Breast epithelium (tissue), 4 donors: ENCODE results near the gene TMCO6. TPM values are rescaled to one million over a fixed set of nuclear protein-coding genes. Genes with fewer than 3 reads are reported as not detected.
"Not testable (repeated sequence)": the region's sequence is repeated elsewhere in the genome, so short reads cannot be mapped to it uniquely, and the experiment has no call there.

ENCODE experiments used
- DNase-seq, 2 donors: peaks; one replicate each; pipeline ENCODE4 v3.0.0-alpha.2; 2019; ENCODE audit warnings: low spot score in 2 of 2
- H3K27ac ChIP-seq, 2 donors: fragments of 200-600 bp; sonication (generic) in 1 of 2; one replicate each; pipeline ENCODE4 v1.5.1; 2016 to 2019; ENCODE audit warnings: mild to moderate bottlenecking in 1 of 2
- H3K27me3 ChIP-seq, 2 donors: fragments of 200-600 bp; sonication (generic) in 1 of 2; one replicate each; pipeline versions ENCODE4 v1.5.1 to v1.6.0; 2017 to 2019; ENCODE audit warnings: control low read depth in 1 of 2, mild to moderate bottlenecking in 1 of 2
- H3K36me3 ChIP-seq: fragments of 200-600 bp; one replicate; pipeline ENCODE4 v1.5.1; 2019
- H3K4me1 ChIP-seq, 2 donors: fragments of 200-600 bp; sonication (generic); one replicate each; pipeline ENCODE4 v1.5.1; 2016 to 2019; ENCODE audit warnings: control low read depth in 1 of 2
- H3K4me3 ChIP-seq, 3 donors: fragments of 200-600 bp; sonication (generic); 1 replicate in 2 of 3; 2 replicates in 1 of 3; pipeline ENCODE4 v1.5.1; 2016 to 2019; ENCODE audit warnings: mild to moderate bottlenecking in 3 of 3, moderate library complexity in 2 of 3
- H3K9me3 ChIP-seq, 2 donors: fragments of 200-600 bp; sonication (generic) in 1 of 2; one replicate each; pipeline ENCODE4 v1.5.1; 2016 to 2019; ENCODE audit warnings: control low read depth in 1 of 2
- CTCF ChIP-seq, 3 donors: fragments of 450-650 bp; IDR thresholded peaks; one replicate each; pipeline ENCODE4 v1.5.1; 2016 to 2017; ENCODE audit warnings: antibody characterized with exemption in 3 of 3, mild to moderate bottlenecking in 3 of 3, moderate library complexity in 3 of 3
- POLR2A ChIP-seq: fragments of 450-650 bp; IDR thresholded peaks from one replicate; pipeline ENCODE4 v1.6.1; 2016; ENCODE audit warnings: antibody characterized with exemption, mild to moderate bottlenecking, moderate library complexity
- POLR2AphosphoS5 ChIP-seq, 3 donors: sonication (generic); formaldehyde crosslinking; IDR thresholded peaks; one replicate each; pipeline ENCODE4 v1.6.1; 2017; ENCODE audit warnings: antibody characterized with exemption in 3 of 3
- intact Hi-C: fragments of 100-400 bp; cut with DNase I; formaldehyde crosslinking; loops from one replicate; pipeline ENCODE4 v1.15.1; 2023; ENCODE audit warnings: low total_unique reads
- total RNA-seq, 3 donors: library from RNA; depleted of rRNA; stranded (reverse); fragments of >200 nt; gene quantifications; one replicate each; pipeline ENCODE4 v1.1.0, GENCODE V29; 2016

Gene TMCO6
- 10 to 100 TPM; 23.0 to 45.4 (median 34.1) TPM for total RNA-seq

GRCh38 chr5:140639148-140639981 lies at the start of gene TMCO6:
Gene TMCO6 (plus strand): TSS chr5:140639451. CDS start chr5:140639528, 77 bp downstream.
- TF ChIP-seq POLR2AphosphoS5 (IDR thresholded peaks at IDR 0.05) (peak; percentile 70 to 84 (median 78)), CTCF (IDR thresholded peaks at IDR 0.05) (peak in 2 of 3 donors; percentile 57 to 58), POLR2A (peak; percentile 50)
- intact Hi-C loops: loop anchor here (5.0 kb wide), 1 partner anchor 82 kb away; the partner anchor contains the start of gene SRA1
- Histone ChIP-seq H3K27me3 (no peaks in the 10 kb centered on the region), H3K4me1 (peaks cover 0 to 16% of the 10 kb centered on the region in 2 donors), H3K27ac (peak within 1 kb of the TSS; percentile 89 to 95), H3K36me3 (no peaks in the 10 kb centered on the region), H3K4me3 (peak within 1 kb of the TSS; percentile 74 to 86 (median 82)), H3K9me3 (no peaks in the 10 kb centered on the region)
- peak; percentile 95 to 98 for DNase-seq

GRCh38 chr5:140590861-140591260 lies 48.4 kb upstream of the TMCO6 start:
- no peaks in the 10 kb centered on the region for H3K9me3 ChIP-seq
- H3K4me1 ChIP-seq: peaks cover 0 to 15% of the 10 kb centered on the region in 2 donors
- no peak for DNase-seq
- H3K27me3 ChIP-seq: no peaks in the 10 kb centered on the region
- no peak overlapping the region for H3K27ac ChIP-seq
- no peak overlapping the region for H3K4me3 ChIP-seq
- no peaks in the 10 kb centered on the region for H3K36me3 ChIP-seq
- no peak for TF ChIP-seq CTCF (IDR thresholded peaks at IDR 0.05)
- TF ChIP-seq POLR2A: no peak
- TF ChIP-seq POLR2AphosphoS5 (IDR thresholded peaks at IDR 0.05): no peak
- intact Hi-C loops: no loop called here

DNA sequence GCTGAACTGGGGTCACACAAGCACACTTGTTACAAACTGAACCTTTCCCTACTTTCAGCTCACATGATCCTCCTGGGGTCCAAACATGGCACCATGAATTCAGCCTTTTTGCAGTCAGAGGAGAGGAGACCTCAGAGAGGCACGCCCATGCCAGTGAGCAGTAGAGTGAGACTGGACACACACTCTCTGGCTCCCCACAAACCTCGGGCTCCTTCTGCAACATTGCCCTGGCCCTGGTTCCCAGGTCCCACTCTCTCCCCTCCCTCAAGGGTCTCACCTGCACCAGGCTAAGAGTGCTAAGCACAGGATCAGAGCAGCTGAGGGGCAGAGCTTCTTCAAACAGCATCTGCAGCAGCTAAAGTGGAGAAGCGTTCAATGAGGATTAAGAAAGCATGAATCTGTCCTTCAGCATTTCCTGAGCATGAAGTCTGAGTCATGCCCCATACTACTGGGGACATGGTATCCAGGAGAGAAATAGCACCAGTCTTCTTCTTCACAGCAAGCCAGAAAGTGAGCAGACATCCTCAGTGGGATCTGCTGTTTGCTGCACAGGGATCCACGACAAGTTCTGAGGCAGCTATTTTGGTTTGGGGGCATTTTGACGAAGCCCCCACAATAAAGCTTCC lies 47.4 kb upstream of the TMCO6 start:
- H3K36me3 ChIP-seq: no peaks in the 10 kb centered on the region
- no peaks in the 10 kb centered on the region for H3K9me3 ChIP-seq
- no peak for DNase-seq
- intact Hi-C loops: no loop called here
- no peak overlapping the region for H3K4me3 ChIP-seq
- H3K27ac ChIP-seq: no peak overlapping the region
- peaks cover 0 to 15% of the 10 kb centered on the region in 2 donors for H3K4me1 ChIP-seq
- H3K27me3 ChIP-seq: no peaks in the 10 kb centered on the region
- no peak for TF ChIP-seq POLR2AphosphoS5 (IDR thresholded peaks at IDR 0.05)
- TF ChIP-seq CTCF (IDR thresholded peaks at IDR 0.05): no peak
- TF ChIP-seq POLR2A: no peak

DNA sequence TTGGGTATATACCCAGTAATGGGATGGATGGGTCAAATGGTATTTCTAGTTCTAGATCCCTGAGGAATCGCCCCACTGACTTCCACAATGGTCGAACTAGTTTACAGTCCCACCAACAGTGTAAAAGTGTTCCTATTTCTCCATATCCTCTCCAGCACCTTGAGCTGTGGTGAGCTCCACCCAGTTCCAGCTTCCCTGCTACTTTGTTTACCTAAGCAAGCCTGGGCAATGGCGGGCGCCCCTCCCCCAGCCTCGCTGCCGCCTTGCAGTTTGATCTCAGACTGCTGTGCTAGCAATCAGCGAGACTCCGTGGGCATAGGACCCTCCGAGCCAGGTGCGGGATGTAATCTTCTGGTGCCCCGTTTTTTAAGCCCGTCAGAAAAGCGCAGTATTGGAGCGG lies 46.2 kb upstream of the TMCO6 start:
- H3K27ac ChIP-seq, DNase-seq, H3K36me3 ChIP-seq, H3K9me3 ChIP-seq, H3K27me3 ChIP-seq, intact Hi-C loops: not testable (repeated sequence)
- Histone ChIP-seq H3K4me1 (peaks cover 0 to 15% of the 10 kb centered on the region in 2 donors), H3K4me3 (peak overlapping the region in 1 of 3 donors; percentile 22)

- no peak overlapping the region for H3K4me3 ChIP-seq
- no peak for DNase-seq
- no peaks in the 10 kb centered on the region for H3K9me3 ChIP-seq
- TF ChIP-seq POLR2AphosphoS5 (IDR thresholded peaks at IDR 0.05) (no peak), CTCF (IDR thresholded peaks at IDR 0.05) (no peak), POLR2A (no peak)
- peaks cover 0 to 7% of the 10 kb centered on the region in 2 donors for H3K4me1 ChIP-seq
- intact Hi-C loops: no loop called here
- H3K27ac ChIP-seq: no peak overlapping the region
- H3K36me3 ChIP-seq: no peaks in the 10 kb centered on the region
- H3K27me3 ChIP-seq: no peaks in the 10 kb centered on the region
These were observed 45.1 kb upstream of the TMCO6 start for GRCh38 chr5:140594169-140594568.
